Measurements from ENCODE around the gene RORB.

DNA sequence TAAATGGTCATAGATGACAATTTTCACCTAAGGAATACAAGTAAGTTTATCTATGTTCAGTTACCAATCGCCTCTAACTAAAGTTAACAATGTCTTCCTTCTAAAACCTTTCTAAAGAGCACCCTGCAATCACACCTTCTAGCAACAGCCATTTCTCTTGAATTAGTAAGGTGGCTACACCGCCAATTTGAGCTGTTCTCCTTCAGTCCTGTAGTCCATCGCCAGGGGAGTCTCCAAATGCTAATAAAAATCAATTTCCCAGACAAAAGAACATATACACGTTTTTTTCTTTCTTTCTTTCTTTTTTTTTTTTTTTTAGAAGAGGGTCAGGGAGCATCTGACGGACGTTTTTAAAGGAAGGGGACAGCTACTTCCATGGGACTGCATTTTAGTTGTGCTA is 729 bp upstream of the RORB start:
- no peak for TF ChIP-seq POLR2A (IDR thresholded peaks at IDR 0.05)
- TF ChIP-seq, protein P1, sequence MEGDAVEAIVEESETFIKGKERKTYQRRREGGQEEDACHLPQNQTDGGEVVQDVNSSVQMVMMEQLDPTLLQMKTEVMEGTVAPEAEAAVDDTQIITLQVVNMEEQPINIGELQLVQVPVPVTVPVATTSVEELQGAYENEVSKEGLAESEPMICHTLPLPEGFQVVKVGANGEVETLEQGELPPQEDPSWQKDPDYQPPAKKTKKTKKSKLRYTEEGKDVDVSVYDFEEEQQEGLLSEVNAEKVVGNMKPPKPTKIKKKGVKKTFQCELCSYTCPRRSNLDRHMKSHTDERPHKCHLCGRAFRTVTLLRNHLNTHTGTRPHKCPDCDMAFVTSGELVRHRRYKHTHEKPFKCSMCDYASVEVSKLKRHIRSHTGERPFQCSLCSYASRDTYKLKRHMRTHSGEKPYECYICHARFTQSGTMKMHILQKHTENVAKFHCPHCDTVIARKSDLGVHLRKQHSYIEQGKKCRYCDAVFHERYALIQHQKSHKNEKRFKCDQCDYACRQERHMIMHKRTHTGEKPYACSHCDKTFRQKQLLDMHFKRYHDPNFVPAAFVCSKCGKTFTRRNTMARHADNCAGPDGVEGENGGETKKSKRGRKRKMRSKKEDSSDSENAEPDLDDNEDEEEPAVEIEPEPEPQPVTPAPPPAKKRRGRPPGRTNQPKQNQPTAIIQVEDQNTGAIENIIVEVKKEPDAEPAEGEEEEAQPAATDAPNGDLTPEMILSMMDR (IDR thresholded peaks at IDR 0.05) = peak in 1 of 6 experiments; percentile 10

Measured in adrenal gland (tissue), 5 donors.